ENCODE data around the gene CLASP1. TPM values are rescaled to one million over a fixed set of nuclear protein-coding genes. Genes with fewer than 3 reads are reported as not detected.

CLASP1 gene
- total and polyA plus RNA-seq, 2 donors (not counting 3 experiments of a cell fraction or from before 2014, with no cell fraction given) = 10.0 to 57.9 TPM

- H3K9me3 ChIP-seq (replicated peaks; ENCODE audit: control insufficient read depth, insufficient read depth, low read length) = no peaks in the 10 kb centered on the region
- no peak overlapping the region for H3K4me2 ChIP-seq (ENCODE audit: insufficient read depth, low read length)
- intact Hi-C loops (cut with micrococcal nuclease) = no loop called here
- POLR2A ChIA-PET = no interaction called here
- peaks cover 9% of the 10 kb centered on the region for H3K4me1 ChIP-seq (ENCODE audit: control insufficient read depth, extremely low read depth, insufficient read depth, low read length)
- H4K20me1 ChIP-seq (replicated peaks; ENCODE audit: control insufficient read depth, extremely low read depth, insufficient read depth, low read length) = peaks cover 4% of the 10 kb centered on the region
- no TSS peak for BruUV-seq (replicated peaks)
- CTCF ChIA-PET = interaction anchor here (1.1 to 1.8 kb wide), 3 partner anchors 30 to 35 kb away, joined by 3 to 5 read pairs (median 3); partner anchors contain the start of gene RNU4ATAC
- no peaks in the 10 kb centered on the region for H3K36me3 ChIP-seq (ENCODE audit: control insufficient read depth in 2 of 2, extremely low read depth in 1 of 2, insufficient read depth in 2 of 2, low read length in 2 of 2)
- no peak overlapping the region for H2AFZ ChIP-seq (ENCODE audit: low read depth, low read length)
- no peak overlapping the region for H3K4me3 ChIP-seq (replicated peaks in 1 of 3; ENCODE audit: insufficient read depth in 1 of 3, low read depth in 1 of 3, low read length in 3 of 3)
- peak; percentile 75 for FAIRE-seq
- H3K79me2 ChIP-seq (ENCODE audit: control insufficient read depth, insufficient read depth, low read length) = peaks cover 34% of the 10 kb centered on the region
- no peaks in the 10 kb centered on the region for H3K27me3 ChIP-seq (ENCODE audit: control insufficient read depth in 2 of 2, insufficient read depth in 2 of 2, low read length in 2 of 2)
- H3K27ac ChIP-seq (ENCODE audit: insufficient read depth, low read depth, low read length) = no peak overlapping the region
- no peak for TF ChIP-seq EZH2 (IDR thresholded peaks at IDR 0.05; ENCODE audit: borderline replicate concordance, low read depth, low read length, severe bottlenecking)
- TF ChIP-seq GATA2 (IDR thresholded peaks at IDR 0.05; ENCODE audit: insufficient read depth, insufficient read length, low read depth, low read length) = peak; percentile 47
- no peaks in the 10 kb centered on the region for H3K9me1 ChIP-seq (replicated peaks; ENCODE audit: control insufficient read depth, extremely low read depth, insufficient read depth, low read length)
- H3K9ac ChIP-seq (replicated peaks; ENCODE audit: extremely low read depth, insufficient read depth, low read length) = no peak overlapping the region
- dilution Hi-C loops (cut with MboI; ENCODE audit: extremely low pct_ligation_motif_present, low sequenced_read_pairs) = no loop called here
- DNase-seq (ENCODE audit: low read depth, low spot score) = no peak
These were observed 87.5 kb downstream of the CLASP1 start for GRCh38 chr2:121561617-121562268.

- Histone ChIP-seq H3K4me1 (ENCODE audit: control insufficient read depth, extremely low read depth, insufficient read depth, low read length) (peaks cover 9% of the 10 kb centered on the region), H3K9ac (replicated peaks; ENCODE audit: extremely low read depth, insufficient read depth, low read length) (no peak overlapping the region), H3K4me3 (replicated peaks in 1 of 3; ENCODE audit: insufficient read depth in 1 of 3, low read depth in 1 of 3, low read length in 3 of 3) (no peak overlapping the region), H3K36me3 (ENCODE audit: control insufficient read depth in 2 of 2, extremely low read depth in 1 of 2, insufficient read depth in 2 of 2, low read length in 2 of 2) (no peaks in the 10 kb centered on the region), H4K20me1 (replicated peaks; ENCODE audit: control insufficient read depth, extremely low read depth, insufficient read depth, low read length) (peaks cover 2% of the 10 kb centered on the region), H3K9me1 (replicated peaks; ENCODE audit: control insufficient read depth, extremely low read depth, insufficient read depth, low read length) (no peaks in the 10 kb centered on the region), H3K27me3 (ENCODE audit: control insufficient read depth in 2 of 2, insufficient read depth in 2 of 2, low read length in 2 of 2) (no peaks in the 10 kb centered on the region), H3K4me2 (ENCODE audit: insufficient read depth, low read length) (no peak overlapping the region), H3K9me3 (replicated peaks; ENCODE audit: control insufficient read depth, insufficient read depth, low read length) (no peaks in the 10 kb centered on the region), H3K27ac (ENCODE audit: insufficient read depth, low read depth, low read length) (no peak overlapping the region), H2AFZ (ENCODE audit: low read depth, low read length) (no peak overlapping the region), H3K79me2 (ENCODE audit: control insufficient read depth, insufficient read depth, low read length) (peaks cover 23% of the 10 kb centered on the region)
- no peak for FAIRE-seq
- intact Hi-C loops (cut with micrococcal nuclease) (no loop called here), dilution Hi-C loops (cut with MboI; ENCODE audit: extremely low pct_ligation_motif_present, low sequenced_read_pairs) (no loop called here)
- POLR2A ChIA-PET = no interaction called here
- no peak for TF ChIP-seq POLR2AphosphoS5 (IDR thresholded peaks at IDR 0.05; ENCODE audit: insufficient read depth, low read depth, low read length)
- TF ChIP-seq POLR2A (IDR thresholded peaks at IDR 0.05; ENCODE audit: low read depth, low read length) = no peak
- TF ChIP-seq MYC (IDR thresholded peaks at IDR 0.05; ENCODE audit: low read depth, low read length) = no peak
- TF ChIP-seq, protein P1, sequence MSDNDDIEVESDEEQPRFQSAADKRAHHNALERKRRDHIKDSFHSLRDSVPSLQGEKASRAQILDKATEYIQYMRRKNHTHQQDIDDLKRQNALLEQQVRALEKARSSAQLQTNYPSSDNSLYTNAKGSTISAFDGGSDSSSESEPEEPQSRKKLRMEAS (IDR thresholded peaks at IDR 0.05; ENCODE audit: insufficient read depth, insufficient read length) = no peak
- no peak for TF ChIP-seq GATA2 (IDR thresholded peaks at IDR 0.05; ENCODE audit: insufficient read depth, insufficient read length, low read depth, low read length)
- no peak for TF ChIP-seq CTCF (IDR thresholded peaks at IDR 0.05; ENCODE audit: extremely low read depth in 1 of 2, insufficient read depth in 1 of 2, low read depth in 1 of 2, low read length in 2 of 2)
- CTCF ChIA-PET = interaction anchor here (1.1 kb wide), 1 partner anchor 28 kb away, joined by 4 read pairs; the partner anchor contains the start of gene RNU4ATAC
- DNase-seq (ENCODE audit: low read depth, low spot score) = no peak
- no TSS peak for BruUV-seq (replicated peaks)
These were observed 90.9 kb downstream of the CLASP1 start for GRCh38 chr2:121558329-121558728.

Data from endothelial cell of umbilical vein (primary cell).